ENCODE measurements around the gene IFI27.

The IFI27 gene

GRCh38 chr14:94158239-94158883 lies 47.8 kb downstream of the IFI27 start:
- peak in 3 of 6 experiments; percentile 41 to 45 (median 44) for DNase-seq

GRCh38 chr14:94161058-94161457 lies 50.5 kb downstream of the IFI27 start:
- peak in 3 of 6 experiments; percentile 3 to 18 (median 5) for DNase-seq

DNA sequence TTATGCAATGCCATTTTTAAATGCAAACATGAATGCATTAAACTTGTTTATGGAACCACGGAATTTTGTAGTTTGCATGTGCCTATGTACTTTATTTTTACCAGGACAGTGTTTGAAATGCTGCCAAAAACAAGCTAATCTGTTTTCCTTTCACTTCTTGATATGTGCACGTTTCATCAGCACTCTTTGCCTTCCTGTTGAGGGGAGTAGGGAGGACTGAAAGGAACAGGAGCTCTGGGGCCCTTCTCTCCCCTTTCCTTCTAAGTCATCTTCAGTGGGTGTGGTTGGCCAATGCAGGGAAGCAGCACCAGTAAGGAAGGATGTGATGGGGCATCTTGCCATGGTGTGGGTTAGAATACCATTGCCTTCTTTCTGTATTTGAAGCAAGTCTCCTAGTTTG lies 51.4 kb downstream of the IFI27 start:
- DNase-seq, result no peak

DNA sequence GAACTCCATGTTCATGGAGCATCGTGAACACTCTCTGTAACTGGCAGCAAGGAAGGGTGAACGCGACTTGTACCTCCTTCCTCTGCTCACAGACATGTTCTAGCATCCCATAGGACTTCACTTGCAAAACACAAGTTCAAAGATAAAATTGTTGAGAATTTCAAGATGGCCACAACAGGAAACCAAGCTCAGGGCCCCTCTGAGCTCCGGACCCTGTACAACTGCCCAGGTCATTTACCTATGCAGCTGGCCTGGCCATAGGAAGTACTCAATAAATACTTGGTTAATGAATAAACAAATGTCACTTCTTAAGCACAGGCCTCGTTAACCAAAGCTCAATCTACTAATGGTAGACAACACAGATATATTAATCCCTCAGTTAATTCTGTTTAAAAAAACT lies 51.9 kb downstream of the IFI27 start:
- DNase-seq, result no peak

GRCh38 chr14:94163796-94164195 lies 53.3 kb downstream of the IFI27 start:
- no peak for DNase-seq

DNA sequence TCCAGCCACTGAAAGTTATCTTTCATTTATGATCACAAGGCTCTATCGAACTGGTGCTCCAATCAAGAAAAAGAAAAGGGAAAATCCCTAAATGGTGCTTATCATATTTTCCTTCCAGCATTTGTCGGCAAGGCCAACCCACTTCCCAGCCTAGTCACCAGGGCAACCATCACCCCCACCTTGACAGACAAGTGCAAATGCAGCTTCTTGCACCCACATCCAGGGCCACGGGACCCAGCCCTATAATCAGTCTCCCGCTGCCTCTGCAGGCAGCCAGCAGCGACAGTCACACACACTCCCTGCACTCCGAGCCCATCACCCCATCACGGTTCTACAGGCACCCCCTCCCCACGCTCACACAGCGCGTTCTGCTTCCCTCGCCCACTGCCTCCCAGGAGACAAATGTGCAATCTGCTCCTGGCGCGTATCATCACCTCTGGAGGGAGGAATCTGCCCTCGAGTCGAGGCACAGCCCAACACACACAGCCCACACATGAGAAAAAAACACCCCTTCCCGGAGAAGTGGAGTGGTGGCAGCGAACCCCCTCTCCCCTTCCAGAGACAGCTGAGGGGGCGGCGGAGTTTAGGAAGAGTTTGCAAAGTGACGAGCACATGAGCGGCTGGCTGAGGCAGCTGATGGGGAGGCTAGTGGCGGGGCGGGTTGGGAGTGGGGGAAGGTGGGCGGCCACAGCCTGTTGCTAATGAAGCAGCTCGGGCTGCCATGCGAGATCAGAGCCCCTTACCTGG lies 54.3 kb downstream of the IFI27 start:
- no peak for DNase-seq

GRCh38 chr14:94165744-94166143 lies 55.2 kb downstream of the IFI27 start:
- no peak for DNase-seq

Measured in stimulated activated naive CD4-positive, alpha-beta T cell (primary cell).